ENCODE results near the gene TECTB. TPM values are rescaled to one million over a fixed set of nuclear protein-coding genes. Genes with fewer than 3 reads are reported as not detected.

Gene TECTB
- total RNA-seq, 1 experiment from 2014 or later: 0.07 TPM

GRCh38 chr10:112243713-112244112 lies 39.5 kb upstream of the TECTB start:
- Histone ChIP-seq H3K9me2 (ENCODE audit: insufficient read depth) (no peaks in the 10 kb centered on the region), H3K27ac (ENCODE audit: low read depth, low read length) (no peak overlapping the region), H3K9me3 (ENCODE audit: control insufficient read depth in 1 of 2, insufficient read depth in 1 of 2, low read depth in 1 of 2, low read length in 2 of 2) (no peaks in the 10 kb centered on the region), H3K4me3 (replicated peaks in 1 of 2; ENCODE audit: low read depth in 1 of 2, low read length in 2 of 2) (no peak overlapping the region), H2AFZ (ENCODE audit: low read depth, low read length, poor library complexity, severe bottlenecking) (no peak overlapping the region), H3K79me2 (ENCODE audit: insufficient read depth, low read length) (no peaks in the 10 kb centered on the region), H3K4me2 (ENCODE audit: low read length) (no peak overlapping the region), H3K36me3 (ENCODE audit: control insufficient read depth in 1 of 2, insufficient read depth in 2 of 2, low read length in 2 of 2) (no peaks in the 10 kb centered on the region), H3K9ac (ENCODE audit: low read length) (no peak overlapping the region), H4K20me1 (ENCODE audit: insufficient read depth) (no peaks in the 10 kb centered on the region), H3K4me1 (ENCODE audit: control insufficient read depth in 1 of 2, insufficient read depth in 2 of 2, low read length in 2 of 2) (no peaks in the 10 kb centered on the region), H3K27me3 (ENCODE audit: insufficient read depth, low read length) (no peaks in the 10 kb centered on the region)
- ChIA-PET POLR2A (interaction anchor here (0.6 kb wide), 1 partner anchor 45 kb away, joined by 3 read pairs; no protein-coding TSS in a partner anchor), CTCF (no interaction called here), RAD21 (ENCODE audit: low non-redundant PET in 1 of 2, low total read pairs in 2 of 2, uncharacterized antibody in 2 of 2, unreplicated experiment in 2 of 2) (no interaction called here)
- ATAC-seq: no peak
- intact Hi-C loops (cut with micrococcal nuclease): no loop called here
- DNase-seq (ENCODE audit: low read depth, low spot score): no peak
- no peak for TF ChIP-seq ZFX (IDR thresholded peaks at IDR 0.05)
- no peak for TF ChIP-seq EGR1 (IDR thresholded peaks at IDR 0.05; ENCODE audit: low read depth)
- no peak for TF ChIP-seq CBX3 (IDR thresholded peaks at IDR 0.05; ENCODE audit: low read depth)
- no peak for TF ChIP-seq YY1 (IDR thresholded peaks at IDR 0.05; ENCODE audit: extremely low read depth, insufficient replicate concordance, low read depth, low read length)
- no peak for TF ChIP-seq FOSL1 (IDR thresholded peaks at IDR 0.05; ENCODE audit: low read depth)
- TF ChIP-seq ATF3 (IDR thresholded peaks at IDR 0.05): no peak
- no peak for TF ChIP-seq POLR2A (IDR thresholded peaks at IDR 0.05; ENCODE audit: borderline replicate concordance, extremely low read depth, insufficient read depth, insufficient read length)
- TF ChIP-seq, protein P1, sequence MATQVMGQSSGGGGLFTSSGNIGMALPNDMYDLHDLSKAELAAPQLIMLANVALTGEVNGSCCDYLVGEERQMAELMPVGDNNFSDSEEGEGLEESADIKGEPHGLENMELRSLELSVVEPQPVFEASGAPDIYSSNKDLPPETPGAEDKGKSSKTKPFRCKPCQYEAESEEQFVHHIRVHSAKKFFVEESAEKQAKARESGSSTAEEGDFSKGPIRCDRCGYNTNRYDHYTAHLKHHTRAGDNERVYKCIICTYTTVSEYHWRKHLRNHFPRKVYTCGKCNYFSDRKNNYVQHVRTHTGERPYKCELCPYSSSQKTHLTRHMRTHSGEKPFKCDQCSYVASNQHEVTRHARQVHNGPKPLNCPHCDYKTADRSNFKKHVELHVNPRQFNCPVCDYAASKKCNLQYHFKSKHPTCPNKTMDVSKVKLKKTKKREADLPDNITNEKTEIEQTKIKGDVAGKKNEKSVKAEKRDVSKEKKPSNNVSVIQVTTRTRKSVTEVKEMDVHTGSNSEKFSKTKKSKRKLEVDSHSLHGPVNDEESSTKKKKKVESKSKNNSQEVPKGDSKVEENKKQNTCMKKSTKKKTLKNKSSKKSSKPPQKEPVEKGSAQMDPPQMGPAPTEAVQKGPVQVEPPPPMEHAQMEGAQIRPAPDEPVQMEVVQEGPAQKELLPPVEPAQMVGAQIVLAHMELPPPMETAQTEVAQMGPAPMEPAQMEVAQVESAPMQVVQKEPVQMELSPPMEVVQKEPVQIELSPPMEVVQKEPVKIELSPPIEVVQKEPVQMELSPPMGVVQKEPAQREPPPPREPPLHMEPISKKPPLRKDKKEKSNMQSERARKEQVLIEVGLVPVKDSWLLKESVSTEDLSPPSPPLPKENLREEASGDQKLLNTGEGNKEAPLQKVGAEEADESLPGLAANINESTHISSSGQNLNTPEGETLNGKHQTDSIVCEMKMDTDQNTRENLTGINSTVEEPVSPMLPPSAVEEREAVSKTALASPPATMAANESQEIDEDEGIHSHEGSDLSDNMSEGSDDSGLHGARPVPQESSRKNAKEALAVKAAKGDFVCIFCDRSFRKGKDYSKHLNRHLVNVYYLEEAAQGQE (IDR thresholded peaks at IDR 0.05; ENCODE audit: low read depth): no peak
- TF ChIP-seq ZNF274 (IDR thresholded peaks at IDR 0.05; ENCODE audit: low read depth, low read length): no peak
- no peak for TF ChIP-seq JUND (IDR thresholded peaks at IDR 0.05)
- TF ChIP-seq CEBPB (IDR thresholded peaks at IDR 0.05; ENCODE audit: low read depth): no peak
- no peak for TF ChIP-seq RAD21 (IDR thresholded peaks at IDR 0.05; ENCODE audit: low read depth)
- TF ChIP-seq, protein P2, sequence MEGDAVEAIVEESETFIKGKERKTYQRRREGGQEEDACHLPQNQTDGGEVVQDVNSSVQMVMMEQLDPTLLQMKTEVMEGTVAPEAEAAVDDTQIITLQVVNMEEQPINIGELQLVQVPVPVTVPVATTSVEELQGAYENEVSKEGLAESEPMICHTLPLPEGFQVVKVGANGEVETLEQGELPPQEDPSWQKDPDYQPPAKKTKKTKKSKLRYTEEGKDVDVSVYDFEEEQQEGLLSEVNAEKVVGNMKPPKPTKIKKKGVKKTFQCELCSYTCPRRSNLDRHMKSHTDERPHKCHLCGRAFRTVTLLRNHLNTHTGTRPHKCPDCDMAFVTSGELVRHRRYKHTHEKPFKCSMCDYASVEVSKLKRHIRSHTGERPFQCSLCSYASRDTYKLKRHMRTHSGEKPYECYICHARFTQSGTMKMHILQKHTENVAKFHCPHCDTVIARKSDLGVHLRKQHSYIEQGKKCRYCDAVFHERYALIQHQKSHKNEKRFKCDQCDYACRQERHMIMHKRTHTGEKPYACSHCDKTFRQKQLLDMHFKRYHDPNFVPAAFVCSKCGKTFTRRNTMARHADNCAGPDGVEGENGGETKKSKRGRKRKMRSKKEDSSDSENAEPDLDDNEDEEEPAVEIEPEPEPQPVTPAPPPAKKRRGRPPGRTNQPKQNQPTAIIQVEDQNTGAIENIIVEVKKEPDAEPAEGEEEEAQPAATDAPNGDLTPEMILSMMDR (IDR thresholded peaks at IDR 0.05 in 2 of 3, conservative IDR thresholded peaks at IDR 0.05 in 1 of 3; ENCODE audit: borderline replicate concordance in 1 of 3, insufficient read depth in 1 of 3, low read depth in 2 of 3, low read length in 2 of 3): no peak
- no peak for TF ChIP-seq SRF (IDR thresholded peaks at IDR 0.05; ENCODE audit: low read depth)
- no peak for TF ChIP-seq TCF7L2 (IDR thresholded peaks at IDR 0.05; ENCODE audit: borderline replicate concordance, extremely low read depth, insufficient read depth, insufficient read length)
- TF ChIP-seq, protein P3, sequence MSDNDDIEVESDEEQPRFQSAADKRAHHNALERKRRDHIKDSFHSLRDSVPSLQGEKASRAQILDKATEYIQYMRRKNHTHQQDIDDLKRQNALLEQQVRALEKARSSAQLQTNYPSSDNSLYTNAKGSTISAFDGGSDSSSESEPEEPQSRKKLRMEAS (IDR thresholded peaks at IDR 0.05): no peak
- TF ChIP-seq SIN3A (IDR thresholded peaks at IDR 0.05; ENCODE audit: low read depth): no peak
- no peak for TF ChIP-seq POLR2AphosphoS5 (IDR thresholded peaks at IDR 0.05; ENCODE audit: low read depth, low read length)
- no peak for TF ChIP-seq EZH2 (IDR thresholded peaks at IDR 0.05)
- no peak for TF ChIP-seq ZBTB33 (IDR thresholded peaks at IDR 0.05; ENCODE audit: extremely low read depth, insufficient replicate concordance, low read length)
- BruUV-seq (replicated peaks): no TSS peak

All from HCT116 (cell line).